A549 treated with CpdA at 1 μM for 4 hours (cell line): ENCODE measurements around the gene NAA50. TPM values are rescaled to one million over a fixed set of nuclear protein-coding genes. Genes with fewer than 3 reads are reported as not detected.

Experiments used
- total RNA-seq: library from RNA; stranded (reverse); fragments of 200-300 nt; extraction: Qiagen RNA extraction; gene quantifications from 5 replicates; pipeline ENCODE4 v1.2.3, GENCODE V29; 2022; ENCODE audit warnings: low read depth

Gene NAA50
- 157 to 186 TPM (median 164 TPM) in 5 replicates for total RNA-seq

GRCh38 chr3:113745756-113746547, at the start of gene NAA50:
Gene NAA50 (minus strand): TSS chr3:113746249. CDS start chr3:113745949, 300 bp downstream.

DNA sequence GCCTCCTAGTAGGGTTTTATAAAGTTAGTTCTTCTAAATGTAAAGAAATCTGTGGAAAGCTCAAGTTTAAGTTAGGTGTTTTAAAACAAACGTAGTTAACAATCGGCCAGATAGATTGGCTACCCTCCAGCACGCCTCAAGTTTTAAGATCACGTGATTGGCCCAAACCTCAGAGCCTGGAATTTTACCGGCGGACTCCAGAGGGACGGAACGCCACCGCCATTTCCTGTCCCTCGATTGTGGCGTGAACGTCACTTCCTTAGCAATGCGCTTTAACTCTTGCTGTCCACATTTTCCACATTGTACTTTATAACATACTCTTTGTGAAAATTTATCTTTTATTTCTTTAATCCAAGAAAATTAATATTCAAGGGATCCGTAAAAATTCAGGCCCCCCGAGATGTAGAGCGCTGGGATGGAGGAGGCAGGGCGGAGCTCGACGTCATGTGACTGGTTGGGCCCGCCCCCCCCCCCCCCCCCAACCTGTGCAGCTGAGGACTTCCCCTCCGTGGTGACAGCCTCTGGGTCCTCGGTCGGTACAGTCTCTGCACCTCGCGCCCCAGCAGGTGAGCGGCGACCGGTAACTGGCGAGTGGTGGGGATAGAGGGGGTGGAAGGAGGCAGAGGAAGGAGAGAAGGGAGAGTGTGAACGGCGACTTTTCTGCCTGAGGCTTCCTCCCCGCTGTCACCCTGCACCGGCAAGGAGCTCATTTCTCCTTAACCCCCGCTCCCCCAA, 666 bp upstream of the NAA50 start, which contains the start of gene ATP6V1A:
Gene ATP6V1A, plus strand, starts transcription at position 488 of the 735 bp plus-strand sequence. CDS start 31,719 bp downstream, outside the sequence.

GRCh38 chr3:113695786-113696645, 50.0 kb downstream of the NAA50 start, which contains the start of gene USF3:
Gene USF3 (minus strand): TSS chr3:113696642. CDS start chr3:113674878, 21,764 bp downstream.

Other genes starting within 250 kb of the NAA50 start
- gene SPICE1, start 231.1 kb downstream of the NAA50 start, total RNA-seq, result 6.0 to 9.0 TPM (median 6.9 TPM) in 5 replicates
- 0.37 to 0.56 TPM (median 0.46 TPM) in 5 replicates for gene SIDT1, start 213.7 kb downstream of the NAA50 start, total RNA-seq
- 2.5 to 3.5 TPM (median 2.6 TPM) in 5 replicates for gene USF3, start 49.6 kb downstream of the NAA50 start, total RNA-seq
- gene ATP6V1A, start 786 bp upstream of the NAA50 start, total RNA-seq, result 17.3 to 22.4 TPM (median 19.6 TPM) in 5 replicates
- gene GRAMD1C, start 92.5 kb upstream of the NAA50 start, total RNA-seq, result 0.33 to 1.0 TPM (median 0.59 TPM) in 5 replicates
- 3.3 to 3.6 TPM (median 3.5 TPM) in 5 replicates for gene ZDHHC23, start 201.8 kb upstream of the NAA50 start, total RNA-seq